HEK293T (cell line): ENCODE results near the gene TMEM200B.
A peak's percentile ranks its signal among the peaks of the same experiment; 100 is the strongest.
"Not testable (repeated sequence)": the region's sequence is repeated elsewhere in the genome, so short reads cannot be mapped to it uniquely, and the experiment has no call there.

ENCODE experiments used
- CTCF ChIA-PET: fragments of 350-600 bp; formaldehyde crosslinking; extraction: SDS; loops from one replicate; lab custom pipeline; 2021; ENCODE audit warnings: antibody characterized with exemption, inconsistent platforms; lab: Yijun Ruan, JAX
- POLR2A ChIA-PET: fragments of 350-600 bp; formaldehyde crosslinking; extraction: SDS; loops from one replicate; lab custom pipeline; 2020; ENCODE audit warnings: antibody characterized with exemption, inconsistent platforms; lab: Yijun Ruan, JAX
- DNase-seq: peaks from one replicate; pipeline ENCODE4 v3.0.0; 2012; ENCODE audit warnings: mixed read lengths; ENCODE audit errors: extremely low spot score
- ARNT ChIP-seq: fragments of 450-650 bp; IDR thresholded peaks from 2 replicates; pipeline ENCODE4 v1.6.1; 2017; ENCODE audit warnings: mild to moderate bottlenecking
- BHLHE40 ChIP-seq: fragments of 450-650 bp; IDR thresholded peaks from 2 replicates; pipeline ENCODE4 v1.6.1; 2016; ENCODE audit warnings: mild to moderate bottlenecking, moderate library complexity, borderline replicate concordance
- CTBP1 ChIP-seq: fragments of 450-650 bp; IDR thresholded peaks from 2 replicates; pipeline ENCODE4 v1.6.1; 2016; ENCODE audit warnings: borderline replicate concordance
- ELF4 ChIP-seq: fragments of 450-650 bp; IDR thresholded peaks from 2 replicates; pipeline ENCODE4 v1.6.1; 2017; ENCODE audit warnings: antibody characterized with exemption
- FOXA1 ChIP-seq: fragments of 450-650 bp; IDR thresholded peaks from 2 replicates; pipeline ENCODE4 v1.6.1; 2016; ENCODE audit warnings: mild to moderate bottlenecking
- FOXK2 ChIP-seq: fragments of 450-650 bp; IDR thresholded peaks from 2 replicates; pipeline ENCODE4 v1.6.1; 2016; ENCODE audit warnings: mild to moderate bottlenecking
- FOXM1 ChIP-seq: fragments of 450-650 bp; IDR thresholded peaks from 2 replicates; pipeline ENCODE4 v1.6.1; 2017; ENCODE audit warnings: mild to moderate bottlenecking, borderline replicate concordance
- HDGF ChIP-seq: fragments of 450-650 bp; IDR thresholded peaks from 2 replicates; pipeline ENCODE4 v1.6.1; 2017; ENCODE audit warnings: antibody characterized with exemption, borderline replicate concordance
- L3MBTL2 ChIP-seq: fragments of 450-650 bp; conservative IDR thresholded peaks from 2 replicates; pipeline ENCODE4 v1.6.1; 2016; ENCODE audit warnings: mild to moderate bottlenecking
- LEF1 ChIP-seq: fragments of 450-650 bp; IDR thresholded peaks from 2 replicates; pipeline ENCODE4 v1.6.1; 2017; ENCODE audit warnings: mild to moderate bottlenecking, borderline replicate concordance
- NFRKB ChIP-seq: fragments of 450-650 bp; IDR thresholded peaks from 2 replicates; pipeline ENCODE4 v1.6.1; 2016; ENCODE audit warnings: mild to moderate bottlenecking, moderate library complexity
- PKNOX1 ChIP-seq: fragments of 450-650 bp; IDR thresholded peaks from 2 replicates; pipeline ENCODE4 v1.6.1; 2016
- SP1 ChIP-seq: fragments of 450-650 bp; IDR thresholded peaks from 2 replicates; pipeline ENCODE4 v1.6.1; 2017
- SUZ12 ChIP-seq: fragments of 450-650 bp; IDR thresholded peaks from 2 replicates; pipeline ENCODE4 v1.6.1; 2016; ENCODE audit warnings: mild to moderate bottlenecking
- TARDBP ChIP-seq: fragments of 450-650 bp; IDR thresholded peaks from 2 replicates; pipeline ENCODE4 v1.6.1; 2016
- ZNF384 ChIP-seq: fragments of 450-650 bp; IDR thresholded peaks from 2 replicates; pipeline ENCODE4 v1.6.1; 2016

TMEM200B gene

GRCh38 chr1:29136391-29136915 is 12.8 kb upstream of the TMEM200B start:
- TF ChIP-seq FOXK2 (no peak), TARDBP (no peak), CTBP1 (no peak), PKNOX1 (no peak), BHLHE40 (no peak), FOXM1 (no peak), HDGF (no peak), ELF4 (no peak)
- POLR2A ChIA-PET: no interaction called here
- peak; percentile 62 for DNase-seq
- CTCF ChIA-PET: interaction anchor here (1.3 kb wide), 1 partner anchor 15 kb away, joined by 3 read pairs; no protein-coding TSS in a partner anchor

GRCh38 chr1:29134695-29135028 is 11.0 kb upstream of the TMEM200B start:
- ChIA-PET POLR2A (interaction anchor here (0.7 to 1.0 kb wide), 2 partner anchors 9 to 390 kb away, joined by 3 read pairs; no protein-coding TSS in a partner anchor), CTCF (no interaction called here)
- DNase-seq: no peak
- no peak for TF ChIP-seq TARDBP
- no peak for TF ChIP-seq ARNT
- no peak for TF ChIP-seq ZNF384
- no peak for TF ChIP-seq FOXM1
- TF ChIP-seq CTBP1: no peak
- no peak for TF ChIP-seq SUZ12
- no peak for TF ChIP-seq LEF1
- TF ChIP-seq FOXK2: no peak
- TF ChIP-seq PKNOX1: no peak
- no peak for TF ChIP-seq L3MBTL2

GRCh38 chr1:29133861-29134694 is 10.4 kb upstream of the TMEM200B start:
- POLR2A ChIA-PET: interaction anchor here (0.7 to 1.0 kb wide), 2 partner anchors 10 to 390 kb away, joined by 3 read pairs; no protein-coding TSS in a partner anchor
- CTCF ChIA-PET: no interaction called here
- no peak for TF ChIP-seq ZNF384
- TF ChIP-seq TARDBP: no peak
- TF ChIP-seq NFRKB: no peak
- no peak for TF ChIP-seq SUZ12
- no peak for TF ChIP-seq HDGF
- no peak for TF ChIP-seq FOXA1
- TF ChIP-seq L3MBTL2: no peak
- TF ChIP-seq CTBP1: no peak
- TF ChIP-seq BHLHE40: no peak
- TF ChIP-seq FOXM1: no peak
- TF ChIP-seq FOXK2: no peak
- TF ChIP-seq PKNOX1: no peak
- TF ChIP-seq ARNT: no peak
- TF ChIP-seq ELF4: no peak
- no peak for TF ChIP-seq LEF1
- DNase-seq: no peak

GRCh38 chr1:29131056-29131455 is 7.4 kb upstream of the TMEM200B start:
- CTCF ChIA-PET, DNase-seq, POLR2A ChIA-PET: not testable (repeated sequence)

GRCh38 chr1:29129916-29130315 is 6.2 kb upstream of the TMEM200B start:
- POLR2A ChIA-PET: interaction anchor here (1.9 kb wide), 1 partner anchor 52 kb away, joined by 5 read pairs; the partner anchor contains the start of gene SRSF4
- CTCF ChIA-PET: no interaction called here
- no peak for DNase-seq
- TF ChIP-seq NFRKB: no peak
- no peak for TF ChIP-seq LEF1
- no peak for TF ChIP-seq FOXM1
- no peak for TF ChIP-seq PKNOX1
- TF ChIP-seq FOXK2: no peak
- TF ChIP-seq TARDBP: no peak
- TF ChIP-seq SP1: no peak
- no peak for TF ChIP-seq L3MBTL2
- TF ChIP-seq SUZ12: no peak
- no peak for TF ChIP-seq FOXA1
- TF ChIP-seq BHLHE40: no peak
- no peak for TF ChIP-seq ZNF384

- DNase-seq: no peak
- ChIA-PET POLR2A (interaction anchor here (1.9 kb wide), 1 partner anchor 53 kb away, joined by 5 read pairs; the partner anchor contains the start of gene SRSF4), CTCF (no interaction called here)
- TF ChIP-seq L3MBTL2 (no peak), ARNT (no peak)
Measured at GRCh38 chr1:29128739-29129138, 5.0 kb upstream of the TMEM200B start.
